NCI-H2196 (cell line): ENCODE data around the gene MLF2.
A peak's percentile ranks its signal among the peaks of the same experiment; 100 is the strongest.
"Not testable (repeated sequence)": the region's sequence is repeated elsewhere in the genome, so short reads cannot be mapped to it uniquely, and the experiment has no call there.

ENCODE experiments used
- DNase-seq: peaks from one replicate; lab custom pipeline; 2025; ENCODE audit not compliant: unreplicated experiment; lab: John Stamatoyannopoulos, UW

Gene MLF2

GRCh38 chr12:6735448-6736191, 17.3 kb downstream of the MLF2 start:
- DNase-seq = peak; percentile 56

GRCh38 chr12:6734506-6735387, 18.2 kb downstream of the MLF2 start:
- no peak for DNase-seq

GRCh38 chr12:6730169-6730568, 22.8 kb downstream of the MLF2 start:
- DNase-seq = no peak

GRCh38 chr12:6729186-6729585, 23.8 kb downstream of the MLF2 start:
- no peak for DNase-seq

- DNase-seq = no peak
Measured at GRCh38 chr12:6725350-6725749, 27.6 kb downstream of the MLF2 start.

- no peak for DNase-seq
Measured at GRCh38 chr12:6724409-6724797, 28.5 kb downstream of the MLF2 start.

GRCh38 chr12:6723607-6724408, 29.1 kb downstream of the MLF2 start, which contains the start of gene COPS7A:
Gene COPS7A (plus strand): TSS chr12:6724046. CDS start chr12:6724657, 611 bp downstream.
- DNase-seq = peak; percentile 93

- DNase-seq = no peak
Measured at GRCh38 chr12:6722863-6723262, 30.1 kb downstream of the MLF2 start.

- DNase-seq = no peak
Measured at GRCh38 chr12:6716874-6717437, 36.0 kb downstream of the MLF2 start.

- not testable (repeated sequence) for DNase-seq
Measured at GRCh38 chr12:6716031-6716873, 36.7 kb downstream of the MLF2 start.

- DNase-seq = no peak
Measured at GRCh38 chr12:6708960-6709394, 44.0 kb downstream of the MLF2 start.

- not testable (repeated sequence) for DNase-seq
Measured at GRCh38 chr12:6708351-6708750, 44.6 kb downstream of the MLF2 start.

GRCh38 chr12:6703631-6704030, 49.3 kb downstream of the MLF2 start:
- DNase-seq = no peak

- DNase-seq = no peak
Measured at GRCh38 chr12:6701078-6701768, 51.7 kb downstream of the MLF2 start.

GRCh38 chr12:6700646-6701051, 52.3 kb downstream of the MLF2 start, which contains the start of gene PIANP:
Gene PIANP (minus strand): TSS chr12:6700815. CDS start chr12:6698061, 2,754 bp downstream.
- DNase-seq = no peak

- no peak for DNase-seq
Measured at GRCh38 chr12:6699989-6700645, 52.8 kb downstream of the MLF2 start.

GRCh38 chr12:6699259-6699988, 53.5 kb downstream of the MLF2 start:
- DNase-seq = no peak
